Smooth muscle cell (in vitro differentiated cells): ENCODE results near the gene RYR3. TPM values are rescaled to one million over a fixed set of nuclear protein-coding genes. Genes with fewer than 3 reads are reported as not detected.

Experiments
- DNase-seq: peaks from one replicate; lab custom pipeline; 2025; ENCODE audit not compliant: unreplicated experiment; lab: John Stamatoyannopoulos, UW
- H2AFZ ChIP-seq: fragments of 200-600 bp; sonication (generic); 2 replicates; pipeline ENCODE4 v1.6.0; 2016; ENCODE audit warnings: antibody characterized with exemption, low read depth, mild to moderate bottlenecking
- H3F3A ChIP-seq: fragments of 200-600 bp; sonication (generic); 2 replicates; pipeline ENCODE4 v1.6.0; 2017; ENCODE audit warnings: antibody characterized with exemption, low read depth
- H3K27ac ChIP-seq: fragments of 200-600 bp; sonication (generic); 2 replicates; pipeline ENCODE4 v1.5.1; 2016; ENCODE audit warnings: low read depth, mild to moderate bottlenecking
- H3K27me3 ChIP-seq: fragments of 200-600 bp; sonication (generic); 2 replicates; pipeline ENCODE4 v1.6.1; 2016; ENCODE audit warnings: low read depth, mild to moderate bottlenecking
- H3K36me3 ChIP-seq: fragments of 200-600 bp; sonication (generic); 2 replicates; pipeline ENCODE4 v1.5.1; 2016; ENCODE audit warnings: low read depth
- H3K4me1 ChIP-seq: fragments of 200-600 bp; sonication (generic); 2 replicates; pipeline ENCODE4 v1.5.1; 2016; ENCODE audit warnings: low read depth
- H3K4me2 ChIP-seq: fragments of 200-600 bp; sonication (generic); 2 replicates; pipeline ENCODE4 v1.6.0; 2016; ENCODE audit warnings: mild to moderate bottlenecking
- H3K4me3 ChIP-seq: fragments of 200-600 bp; sonication (generic); 2 replicates; pipeline ENCODE4 v1.5.1; 2016; ENCODE audit warnings: mild to moderate bottlenecking
- H3K79me2 ChIP-seq: fragments of 200-600 bp; sonication (generic); 2 replicates; pipeline ENCODE4 v1.6.0; 2016; ENCODE audit warnings: low read depth, mild to moderate bottlenecking
- H3K9ac ChIP-seq: fragments of 200-600 bp; sonication (generic); 2 replicates; pipeline ENCODE4 v1.6.0; 2016; ENCODE audit warnings: low read depth
- H3K9me3 ChIP-seq: fragments of 200-600 bp; sonication (generic); replicated peaks from 2 replicates; pipeline ENCODE4 v1.5.1; 2016; ENCODE audit warnings: low read depth
- H4K20me1 ChIP-seq: fragments of 200-600 bp; sonication (generic); 2 replicates; pipeline ENCODE4 v1.6.0; 2016; ENCODE audit warnings: low read depth
- CTCF ChIP-seq: fragments of 200-600 bp; sonication (generic); IDR thresholded peaks from 2 replicates; pipeline ENCODE4 v1.5.1; 2017; ENCODE audit warnings: borderline replicate concordance, mild to moderate bottlenecking, antibody characterized with exemption; ENCODE audit not compliant: insufficient read depth, poor library complexity, severe bottlenecking
- WGBS: methylation state at CpG from one replicate; pipeline ENCODE4 v1.1.7; 2016; ENCODE audit warnings: low lambda C conversion rate; 5-methylcytosine and 5-hydroxymethylcytosine counted together
- polyA plus RNA-seq: library from polyadenylated mRNA; unstranded; fragments of >200 nt; fragmentation: Nextera tagmentation; extraction: Ambion mirVana; gene quantifications from 2 replicates; pipeline ENCODE4 v1.2.1, GENCODE V29; 2016
- total RNA-seq: library from RNA; depleted of rRNA; stranded (reverse); fragments of >200 nt; gene quantifications from 2 replicates; pipeline ENCODE4 v1.2.3, GENCODE V29; 2014

RYR3 gene
- total and polyA plus RNA-seq, 2 experiments from 2014 or later, result 0.23 to 6.2 TPM

DNA sequence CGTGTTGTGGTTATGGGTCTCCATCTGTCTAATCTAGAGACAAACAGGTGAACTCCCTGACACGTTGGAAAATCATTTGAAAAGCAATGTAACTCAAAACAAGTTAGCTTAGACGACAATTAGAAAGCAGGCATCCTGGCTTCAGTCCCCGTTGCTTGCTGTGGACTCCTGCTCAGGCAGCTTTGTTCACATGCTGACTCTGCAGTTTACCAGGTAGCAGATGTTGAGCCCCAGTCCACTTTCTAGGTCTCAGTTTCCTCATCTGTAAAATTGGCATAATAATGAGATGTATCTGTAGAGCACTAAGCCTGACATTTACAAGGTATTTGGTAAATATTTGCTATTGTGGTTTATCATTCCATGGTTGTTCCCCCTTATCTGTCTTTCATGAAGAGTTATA is 330.3 kb downstream of the RYR3 start:
- H3K4me3 ChIP-seq, result no peak overlapping the region
- H3K27me3 ChIP-seq, result peaks cover 8% of the 10 kb centered on the region
- H4K20me1 ChIP-seq, result no peaks in the 10 kb centered on the region
- no peaks in the 10 kb centered on the region for H3K79me2 ChIP-seq
- no peak overlapping the region for H3K4me2 ChIP-seq
- no peaks in the 10 kb centered on the region for H3F3A ChIP-seq
- H2AFZ ChIP-seq, result no peak overlapping the region
- no peak for TF ChIP-seq CTCF
- H3K4me1 ChIP-seq, result no peaks in the 10 kb centered on the region
- WGBS, result 89% methylated on average over 4 of the region's 4 CpGs
- no peaks in the 10 kb centered on the region for H3K9me3 ChIP-seq
- no peak overlapping the region for H3K9ac ChIP-seq
- no peak for DNase-seq
- H3K27ac ChIP-seq, result no peak overlapping the region
- no peaks in the 10 kb centered on the region for H3K36me3 ChIP-seq

DNA sequence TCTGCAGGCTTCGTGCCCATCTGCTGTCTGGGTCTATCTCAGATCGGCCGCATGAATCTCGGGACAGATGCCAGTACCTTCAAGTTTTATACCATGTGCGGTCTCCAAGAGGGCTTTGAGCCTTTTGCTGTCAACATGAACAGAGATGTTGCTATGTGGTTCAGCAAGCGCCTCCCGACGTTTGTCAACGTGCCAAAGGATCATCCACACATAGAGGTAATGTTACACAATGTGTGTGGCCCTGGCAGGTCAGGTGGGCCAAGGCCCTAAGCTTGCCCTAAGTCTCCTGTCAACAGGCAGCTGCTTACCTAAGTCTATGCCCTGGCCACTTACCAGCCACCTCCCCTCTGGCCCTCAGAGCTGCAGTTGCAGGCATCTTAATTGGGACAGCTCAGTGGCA is 333.5 kb downstream of the RYR3 start:
- no peak overlapping the region for H2AFZ ChIP-seq
- no peak overlapping the region for H3K4me3 ChIP-seq
- no peaks in the 10 kb centered on the region for H3K9me3 ChIP-seq
- H3K27ac ChIP-seq, result no peak overlapping the region
- no peak for TF ChIP-seq CTCF
- no peaks in the 10 kb centered on the region for H4K20me1 ChIP-seq
- no peak for DNase-seq
- no peak overlapping the region for H3K9ac ChIP-seq
- no peaks in the 10 kb centered on the region for H3K79me2 ChIP-seq
- no peaks in the 10 kb centered on the region for H3K27me3 ChIP-seq
- 94% methylated on average over 9 of the region's 9 CpGs for WGBS
- H3K4me1 ChIP-seq, result no peaks in the 10 kb centered on the region
- H3K36me3 ChIP-seq, result no peaks in the 10 kb centered on the region
- no peak overlapping the region for H3K4me2 ChIP-seq
- H3F3A ChIP-seq, result no peaks in the 10 kb centered on the region

DNA sequence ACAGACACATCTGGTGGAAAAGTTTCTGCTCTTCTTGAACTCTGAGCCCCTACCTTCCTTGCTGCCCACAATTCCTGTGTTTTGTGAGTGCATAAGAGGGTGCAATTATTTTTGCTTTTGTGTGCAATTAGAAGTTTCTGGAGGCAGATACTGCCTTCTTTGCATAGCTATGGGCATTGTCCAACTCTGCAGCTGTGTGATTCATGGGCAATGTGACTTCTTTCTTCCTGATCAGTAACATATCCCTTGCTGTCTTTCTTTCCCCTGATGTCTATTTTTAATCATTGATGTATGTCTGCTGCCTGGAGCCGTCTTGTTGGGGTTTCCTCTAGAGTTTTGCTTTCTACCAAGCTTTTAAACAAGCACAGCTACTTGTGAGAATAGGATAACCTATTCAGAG is 336.0 kb downstream of the RYR3 start:
- Histone ChIP-seq H2AFZ (no peak overlapping the region), H4K20me1 (no peaks in the 10 kb centered on the region), H3K4me1 (no peaks in the 10 kb centered on the region), H3K9me3 (no peaks in the 10 kb centered on the region), H3K27me3 (no peaks in the 10 kb centered on the region), H3K9ac (no peak overlapping the region), H3K27ac (no peak overlapping the region), H3K79me2 (no peaks in the 10 kb centered on the region), H3K4me3 (no peak overlapping the region), H3K4me2 (no peak overlapping the region), H3K36me3 (no peaks in the 10 kb centered on the region), H3F3A (no peaks in the 10 kb centered on the region)
- WGBS, result 71% methylated on average over 1 of the region's 1 CpG
- no peak for TF ChIP-seq CTCF
- DNase-seq, result no peak

- Histone ChIP-seq H3K9me3 (no peaks in the 10 kb centered on the region), H3K4me2 (no peak overlapping the region), H3K36me3 (no peaks in the 10 kb centered on the region), H3K79me2 (no peaks in the 10 kb centered on the region), H3K27me3 (no peaks in the 10 kb centered on the region), H3K9ac (no peak overlapping the region), H2AFZ (no peak overlapping the region), H3K27ac (no peak overlapping the region), H4K20me1 (no peaks in the 10 kb centered on the region), H3K4me1 (no peaks in the 10 kb centered on the region), H3F3A (no peaks in the 10 kb centered on the region), H3K4me3 (no peak overlapping the region)
- DNase-seq, result no peak
- TF ChIP-seq CTCF, result no peak
- WGBS, result 94% methylated on average over 9 of the region's 9 CpGs
Observed at GRCh38 chr15:33649217-33649933, 338.6 kb downstream of the RYR3 start.
